WTC11 (cell line): ENCODE data around the gene SHISA6. TPM values are rescaled to one million over a fixed set of nuclear protein-coding genes. Genes with fewer than 3 reads are reported as not detected.

Source experiments
- ATAC-seq: fragments of 200-7000 bp; cut with Tn5 transposase; 2 replicates; pipeline ENCODE4 v1.10.0; 2021; ENCODE audit warnings: mild to moderate bottlenecking, moderate library complexity
- CTCF ChIA-PET: fragments of 300-600 bp; sonication (Branson Sonifier 250); formaldehyde crosslinking; loops from one replicate; lab custom pipeline; 2021; ENCODE audit warnings: antibody characterized with exemption; lab: Charles Lee
- POLR2A ChIA-PET: fragments of 350-600 bp; sonication (Branson Sonifier 250); formaldehyde crosslinking; loops from one replicate; lab custom pipeline; 2021; ENCODE audit warnings: antibody characterized with exemption; lab: Charles Lee
- DNase-seq: peaks from one replicate; pipeline ENCODE4 v3.0.0; 2021; ENCODE audit warnings: low spot score
- H3K27ac Mint-ChIP-seq: 2 replicates; pipeline ENCODE4 v1.8.0; 2021; ENCODE audit warnings: mixed read lengths
- H3K27me3 Mint-ChIP-seq: 2 replicates; pipeline ENCODE4 v1.8.0; 2021; ENCODE audit warnings: low read depth, mild to moderate bottlenecking, moderate library complexity, mixed read lengths
- H3K36me3 Mint-ChIP-seq: 2 replicates; pipeline ENCODE4 v1.8.0; 2021; ENCODE audit warnings: mixed read lengths
- H3K4me1 Mint-ChIP-seq: 2 replicates; pipeline ENCODE4 v1.8.0; 2022; ENCODE audit warnings: mixed read lengths
- H3K4me3 Mint-ChIP-seq: 2 replicates; pipeline ENCODE4 v1.8.0; 2021; ENCODE audit warnings: mild to moderate bottlenecking, moderate library complexity, mixed read lengths
- H3K9me3 Mint-ChIP-seq: 2 replicates; pipeline ENCODE4 v1.8.0; 2021; ENCODE audit warnings: mixed read lengths
- ATF3 ChIP-seq: sonication (generic); formaldehyde crosslinking; conservative IDR thresholded peaks from 2 replicates; pipeline ENCODE4 v1.8.1; 2022; ENCODE audit warnings: mild to moderate bottlenecking, missing genetic modification reagents
- CDX4 ChIP-seq: fragments of 250-450 bp; sonication (Bioruptor Pico); IDR thresholded peaks from 2 replicates; pipeline ENCODE4 v1.9.0; 2021; ENCODE audit warnings: moderate library complexity, mild to moderate bottlenecking, inconsistent platforms, borderline replicate concordance
- CREM ChIP-seq: sonication (generic); formaldehyde crosslinking; IDR thresholded peaks from 2 replicates; pipeline ENCODE4 v1.8.1; 2022; ENCODE audit warnings: mild to moderate bottlenecking, missing genetic modification reagents, moderate library complexity
- CTCF ChIP-seq: fragments of 200-600 bp; IDR thresholded peaks from 2 replicates; pipeline ENCODE4 v1.8.0; 2022; ENCODE audit warnings: antibody characterized with exemption
- E2F5 ChIP-seq: sonication (generic); formaldehyde crosslinking; IDR thresholded peaks from 2 replicates; pipeline ENCODE4 v1.8.1; 2022; ENCODE audit warnings: mild to moderate bottlenecking, moderate library complexity, missing genetic modification reagents
- GABPB1 ChIP-seq: sonication (generic); formaldehyde crosslinking; IDR thresholded peaks from 2 replicates; pipeline ENCODE4 v1.8.1; 2023; ENCODE audit warnings: mild to moderate bottlenecking, missing genetic modification reagents
- HMGXB4 ChIP-seq: sonication (generic); formaldehyde crosslinking; IDR thresholded peaks from 2 replicates; pipeline ENCODE4 v1.8.1; 2023; ENCODE audit warnings: mild to moderate bottlenecking, moderate library complexity, missing genetic modification reagents
- IRF2 ChIP-seq: sonication (generic); formaldehyde crosslinking; IDR thresholded peaks from 2 replicates; pipeline ENCODE4 v1.8.0; 2022; ENCODE audit warnings: low read depth, missing genetic modification reagents, borderline replicate concordance
- MXD4 ChIP-seq: fragments of 250-450 bp; sonication (Bioruptor Pico); IDR thresholded peaks from 2 replicates; pipeline ENCODE4 v1.8.0; 2021; ENCODE audit warnings: mild to moderate bottlenecking, moderate library complexity, borderline replicate concordance
- NR1H2 ChIP-seq: sonication (generic); formaldehyde crosslinking; IDR thresholded peaks from 2 replicates; pipeline ENCODE4 v1.9.0; 2021; ENCODE audit warnings: mild to moderate bottlenecking, moderate library complexity, missing genetic modification reagents
- SMAD4 ChIP-seq: sonication (generic); formaldehyde crosslinking; IDR thresholded peaks from 2 replicates; pipeline ENCODE4 v1.8.0; 2022; ENCODE audit warnings: mild to moderate bottlenecking, missing genetic modification reagents
- USF2 ChIP-seq: sonication (generic); formaldehyde crosslinking; IDR thresholded peaks from 2 replicates; pipeline ENCODE4 v1.8.1; 2023; ENCODE audit warnings: mild to moderate bottlenecking, missing genetic modification reagents, moderate library complexity
- ZBTB43 ChIP-seq: sonication (generic); formaldehyde crosslinking; IDR thresholded peaks from 2 replicates; pipeline ENCODE4 v1.8.1; 2023; ENCODE audit warnings: mild to moderate bottlenecking, missing genetic modification reagents
- ZNF232 ChIP-seq: sonication (generic); formaldehyde crosslinking; IDR thresholded peaks from 2 replicates; pipeline ENCODE4 v1.8.0; 2022; ENCODE audit warnings: mild to moderate bottlenecking, missing genetic modification reagents
- ZNF512 ChIP-seq: sonication (generic); formaldehyde crosslinking; IDR thresholded peaks from 2 replicates; pipeline ENCODE4 v1.8.1; 2022; ENCODE audit warnings: missing genetic modification reagents, borderline replicate concordance
- ZNF532 ChIP-seq: fragments of 250-450 bp; sonication (Bioruptor Pico); IDR thresholded peaks from 2 replicates; pipeline ENCODE4 v1.9.0; 2021; ENCODE audit warnings: mild to moderate bottlenecking, borderline replicate concordance
- ZSCAN18 ChIP-seq: fragments of 250-450 bp; sonication (Bioruptor Pico); IDR thresholded peaks from 2 replicates; pipeline ENCODE4 v2.1.2; 2022; ENCODE audit warnings: mild to moderate bottlenecking, moderate library complexity
- total RNA-seq: library from RNA; stranded (reverse); gene quantifications from 3 replicates; pipeline ENCODE4 v1.2.3, GENCODE V29; 2021

The SHISA6 gene
- total RNA-seq, 1 experiment from 2014 or later, result 1.1 TPM

GRCh38 chr17:11559601-11560000 lies 318.6 kb downstream of the SHISA6 start:
- no peak for TF ChIP-seq E2F5 (CRISPR knock-in tag)
- no peak for TF ChIP-seq MXD4
- no peak for TF ChIP-seq CDX4
- no peak for TF ChIP-seq HMGXB4 (CRISPR knock-in tag)
- TF ChIP-seq, all 79 proteins: peak for 0
- Mint-ChIP-seq H3K27ac (no peak overlapping the region), H3K4me3 (no peak overlapping the region), H3K4me1 (no peaks in the 10 kb centered on the region), H3K9me3 (peaks cover 59% of the 10 kb centered on the region), H3K27me3 (peaks cover 12% of the 10 kb centered on the region), H3K36me3 (peaks cover 62% of the 10 kb centered on the region)
- ChIA-PET POLR2A (no interaction called here), CTCF (no interaction called here)
- DNase-seq, result no peak
- ATAC-seq, result no peak

- CTCF ChIA-PET, result no interaction called here
- Mint-ChIP-seq H3K27me3 (peaks cover 12% of the 10 kb centered on the region), H3K4me1 (no peaks in the 10 kb centered on the region), H3K9me3 (peaks cover 59% of the 10 kb centered on the region), H3K36me3 (peaks cover 56% of the 10 kb centered on the region), H3K4me3 (no peak overlapping the region), H3K27ac (no peak overlapping the region)
- ATAC-seq (no peak), DNase-seq (no peak)
- POLR2A ChIA-PET, result no interaction called here
- no peak for TF ChIP-seq NR1H2 (CRISPR knock-in tag)
- TF ChIP-seq IRF2 (CRISPR knock-in tag), result no peak
- no peak for TF ChIP-seq CTCF
- TF ChIP-seq ZNF532 (CRISPR knock-in tag), result no peak
- no peak for TF ChIP-seq CREM
- TF ChIP-seq ZBTB43, result no peak
- no peak for TF ChIP-seq ZSCAN18 (CRISPR knock-in tag)
- no peak for TF ChIP-seq SMAD4 (CRISPR knock-in tag)
- no peak for TF ChIP-seq ATF3 (CRISPR knock-in tag)
- no peak for TF ChIP-seq GABPB1 (CRISPR knock-in tag)
- no peak for TF ChIP-seq ZNF512
- TF ChIP-seq ZNF232 (CRISPR knock-in tag), result no peak
- no peak for TF ChIP-seq USF2 (CRISPR knock-in tag)
- no peak for TF ChIP-seq MXD4
Observed at GRCh38 chr17:11561281-11561680, 320.3 kb downstream of the SHISA6 start.
